Muscle of back (tissue), 11 donors: ENCODE data around the gene BRD3. TPM values are rescaled to one million over a fixed set of nuclear protein-coding genes. Genes with fewer than 3 reads are reported as not detected.

Experiments
- DNase-seq, 3 donors: peaks; one replicate each; pipeline versions ENCODE4 v3.0.0 to v3.0.0-alpha.2; 2013
- polyA plus RNA-seq, 10 donors: library from polyadenylated mRNA; unstranded; fragments of 120-200 nt; gene quantifications; one replicate each; pipeline ENCODE4 v1.2.1, GENCODE V29; 2013; ENCODE audit not compliant: insufficient read length in 10 of 10

The BRD3 gene
- polyA plus RNA-seq, 10 donors, result 51.7 to 67.4 (median 58.4) TPM

DNA sequence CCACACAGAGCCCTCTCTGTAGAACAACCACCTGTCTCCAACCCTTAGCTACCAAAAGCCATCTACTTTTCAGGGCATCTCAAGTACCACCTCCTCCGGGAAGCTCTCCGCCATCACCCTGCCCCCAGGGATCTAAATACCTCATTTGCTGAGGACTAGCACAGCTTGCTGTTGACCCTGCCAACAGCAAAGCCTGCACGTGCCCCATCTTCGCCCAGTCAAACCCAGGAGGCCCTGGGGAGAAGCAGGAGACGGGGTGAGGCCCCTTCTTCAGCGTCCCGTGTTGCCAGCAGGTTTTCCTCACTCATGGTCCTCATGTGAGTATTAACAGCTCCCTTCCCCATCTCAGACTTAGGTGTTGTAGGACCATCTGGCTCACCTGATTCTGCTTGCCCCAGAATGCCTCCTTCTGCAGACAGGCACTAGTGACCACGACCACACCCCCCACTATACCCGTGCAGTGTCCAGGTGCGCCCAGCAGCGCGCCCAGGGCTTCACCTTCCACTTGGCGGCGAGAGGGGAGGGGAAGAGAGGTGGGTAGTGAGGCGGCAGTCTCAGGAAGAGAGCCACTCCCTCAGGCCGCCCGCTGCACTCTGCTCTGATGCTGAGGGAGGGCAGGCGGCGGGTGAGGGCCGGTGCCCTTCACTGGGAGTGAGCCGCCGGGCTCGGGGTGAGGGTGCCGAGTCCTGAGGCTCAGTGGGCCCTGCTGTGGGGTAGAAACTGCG lies 86.8 kb downstream of the BRD3 start:
- DNase-seq, result no peak

Other genes starting within 250 kb of the BRD3 start
- gene VAV2, start 75.7 kb downstream of the BRD3 start, polyA plus RNA-seq, result 10 to 100 TPM; 12.0 to 16.7 (median 14.3) TPM
- gene BRD3OS, start 42.5 kb downstream of the BRD3 start, polyA plus RNA-seq, result 10 to 100 TPM in 3 of 10 donors, 1 to 10 TPM in 7; 6.8 to 11.9 (median 9.3) TPM
- 10 to 100 TPM; 30.5 to 51.0 (median 40.0) TPM for gene WDR5, start 68.1 kb upstream of the BRD3 start, polyA plus RNA-seq
- 1 to 10 TPM in 3 of 10 donors, not detected in 7; 1.4 to 2.2 (median 1.6) TPM for gene RNU6ATAC, start 96.5 kb upstream of the BRD3 start, polyA plus RNA-seq